Transverse colon (tissue), 4 donors: ENCODE data around the gene POLR1G. TPM values are rescaled to one million over a fixed set of nuclear protein-coding genes. Genes with fewer than 3 reads are reported as not detected.

Experiments
- DNase-seq: peaks from one replicate; pipeline ENCODE4 v3.0.0-alpha.2; 2019
- H3K27ac ChIP-seq, 4 donors: fragments of 200-600 bp; sonication (generic); 2 replicates each; pipeline ENCODE4 v1.5.1; 2016 to 2018; ENCODE audit warnings: inconsistent platforms in 4 of 4
- H3K27me3 ChIP-seq: fragments of 200-600 bp; sonication (generic); 2 replicates; pipeline ENCODE4 v1.5.1; 2017; ENCODE audit warnings: inconsistent platforms
- H3K36me3 ChIP-seq, 4 donors: fragments of 200-600 bp; sonication (generic); 2 replicates each; pipeline ENCODE4 v1.5.1; 2017 to 2019; ENCODE audit warnings: inconsistent platforms in 4 of 4
- H3K4me1 ChIP-seq, 4 donors: fragments of 200-600 bp; sonication (generic); 2 replicates each; pipeline ENCODE4 v1.5.1; 2017 to 2020; ENCODE audit warnings: inconsistent platforms in 4 of 4
- H3K4me3 ChIP-seq, 4 donors: fragments of 200-600 bp; sonication (generic); 1 replicate in 1 of 4; 2 replicates in 3 of 4; pipeline versions ENCODE4 v1.5.1 to v1.6.1; 2017 to 2019; ENCODE audit warnings: inconsistent platforms in 4 of 4
- H3K9me3 ChIP-seq, 2 donors: fragments of 200-600 bp; sonication (generic); 2 replicates each; pipeline ENCODE4 v1.5.1; 2017 to 2019; ENCODE audit warnings: inconsistent platforms in 2 of 2
- CTCF ChIP-seq, 5 experiments: fragments of 200-600 bp in 3 of 5; fragments of 450-650 bp in 2 of 5; sonication (generic) in 3 of 5; IDR thresholded peaks; 1 replicate in 2 of 5; 2 replicates in 3 of 5; pipeline ENCODE4 v1.5.1; 2016 to 2017; ENCODE audit warnings: antibody characterized with exemption in 5 of 5, inconsistent platforms in 3 of 5, mild to moderate bottlenecking in 2 of 5, moderate library complexity in 1 of 5
- EP300 ChIP-seq: sonication (generic); formaldehyde crosslinking; IDR thresholded peaks from one replicate; pipeline ENCODE4 v1.6.1; 2017; ENCODE audit warnings: antibody characterized with exemption, low read depth
- POLR2A ChIP-seq: fragments of 450-650 bp; IDR thresholded peaks from one replicate; pipeline ENCODE4 v1.6.1; 2016; ENCODE audit warnings: antibody characterized with exemption, mild to moderate bottlenecking, moderate library complexity
- POLR2AphosphoS5 ChIP-seq, 3 donors: sonication (generic); formaldehyde crosslinking; IDR thresholded peaks; one replicate each; pipeline ENCODE4 v1.6.1; 2016; ENCODE audit warnings: antibody characterized with exemption in 3 of 3
- WGBS, 2 donors: methylation state at CpG; one replicate each; pipeline ENCODE4 v1.1.5; 2018; ENCODE audit warnings: low coverage in 1 of 2; 5-methylcytosine and 5-hydroxymethylcytosine counted together
- in situ Hi-C, 4 donors: fragments of 200-750 bp; cut with MboI; loops; one replicate each; pipeline versions ENCODE4 v1.15.0 to v1.15.1; 2017; ENCODE audit warnings: low sequenced_read_pairs in 3 of 4, low pct_ligation_motif_present in 1 of 4, low pct_unique_long_range_greater_than_20kb in 1 of 4
- intact Hi-C: fragments of 100-400 bp; cut with DNase I; formaldehyde crosslinking; loops from one replicate; pipeline ENCODE4 v1.15.1; 2023; ENCODE audit warnings: low total_unique reads
- total RNA-seq, 4 donors: library from RNA; depleted of rRNA; stranded (reverse); fragments of >200 nt; gene quantifications; one replicate each; pipeline ENCODE4 v1.1.0, GENCODE V29; 2016

The POLR1G gene
- total RNA-seq, 4 donors from 2014 or later: 1.00 to 3.5 (median 1.2) TPM

- in situ Hi-C loops (no loop called here), intact Hi-C loops (no loop called here)
Observed at GRCh38 chr19:45395821-45396617, 10.4 kb upstream of the POLR1G start.

GRCh38 chr19:45400192-45400591, 6.3 kb upstream of the POLR1G start:
- no peak overlapping the region for H3K27ac ChIP-seq
- H3K9me3 ChIP-seq: no peaks in the 10 kb centered on the region
- no peaks in the 10 kb centered on the region for H3K36me3 ChIP-seq
- H3K4me1 ChIP-seq: peaks cover 6 to 44% (median 32%) of the 10 kb centered on the region in 4 donors
- 91 to 100% methylated on average over 1 to 6 of the region's 6 CpGs for WGBS, 2 donors
- TF ChIP-seq EP300 (no peak), POLR2A (no peak), CTCF (IDR thresholded peaks at IDR 0.05) (no peak), POLR2AphosphoS5 (IDR thresholded peaks at IDR 0.05) (no peak)
- intact Hi-C loops: no loop called here
- in situ Hi-C loops: no loop called here
- no peak for DNase-seq
- H3K4me3 ChIP-seq: no peak overlapping the region
- H3K27me3 ChIP-seq: peaks cover 26% of the 10 kb centered on the region

More at GRCh38 chr19:45395821-45396617, 10.4 kb upstream of the POLR1G start:
- no peak overlapping the region for H3K27ac ChIP-seq
- H3K36me3 ChIP-seq: no peaks in the 10 kb centered on the region
- H3K4me3 ChIP-seq: no peak overlapping the region
- no peak for TF ChIP-seq POLR2AphosphoS5 (IDR thresholded peaks at IDR 0.05)
- no peak for TF ChIP-seq CTCF (IDR thresholded peaks at IDR 0.05)
- no peak for TF ChIP-seq EP300
- no peak for TF ChIP-seq POLR2A
- H3K4me1 ChIP-seq: peaks cover 6 to 13% (median 12%) of the 10 kb centered on the region in 4 donors
- peaks cover 10% of the 10 kb centered on the region for H3K27me3 ChIP-seq
- WGBS, 2 donors: 58 to 73% methylated on average over 2 to 49 of the region's 59 CpGs
- no peaks in the 10 kb centered on the region for H3K9me3 ChIP-seq
- DNase-seq: no peak

- in situ Hi-C loops: no loop called here
- intact Hi-C loops: no loop called here
- no peak overlapping the region for H3K27ac ChIP-seq
Observed at GRCh38 chr19:45401815-45402214, 4.6 kb upstream of the POLR1G start.

More at GRCh38 chr19:45401815-45402214, 4.6 kb upstream of the POLR1G start:
- peaks cover 18% of the 10 kb centered on the region for H3K27me3 ChIP-seq
- TF ChIP-seq CTCF (IDR thresholded peaks at IDR 0.05) (no peak), EP300 (no peak), POLR2A (no peak), POLR2AphosphoS5 (IDR thresholded peaks at IDR 0.05) (no peak)
- no peak overlapping the region for H3K4me3 ChIP-seq
- WGBS, 2 donors: 87 to 90% methylated on average over 1 to 6 of the region's 6 CpGs
- peaks cover 8 to 47% (median 34%) of the 10 kb centered on the region in 4 donors for H3K4me1 ChIP-seq
- no peak for DNase-seq
- H3K9me3 ChIP-seq: no peaks in the 10 kb centered on the region
- H3K36me3 ChIP-seq: no peaks in the 10 kb centered on the region
